Natural killer cell (primary cell): ENCODE data around the gene CCDC180. TPM values are rescaled to one million over a fixed set of nuclear protein-coding genes. Genes with fewer than 3 reads are reported as not detected.

Experiments used
- ATAC-seq, 3 donors: fragments of 150-1000 bp in 2 of 3; fragments of 200-7000 bp in 1 of 3; cut with Tn5 transposase; 1 replicate in 1 of 3; 2 replicates in 2 of 3; pipeline ENCODE4 v1.10.0; 2021; ENCODE audit warnings: mild to moderate bottlenecking in 2 of 3, moderate library complexity in 2 of 3
- DNase-seq, 2 donors: peaks; one replicate each; pipeline versions ENCODE4 v3.0.0 to v3.0.0-alpha.2; 2013 to 2021; ENCODE audit warnings: mixed read lengths in 1 of 2
- H3K27ac ChIP-seq: one replicate; pipeline ENCODE4 v1.5.1; 2013; ENCODE audit warnings: mild to moderate bottlenecking, low read length
- H3K27me3 ChIP-seq: one replicate; pipeline ENCODE4 v1.6.1; 2013; ENCODE audit warnings: low read length; ENCODE audit not compliant: control insufficient read depth, insufficient read depth
- H3K36me3 ChIP-seq: one replicate; pipeline ENCODE4 v1.6.1; 2013; ENCODE audit warnings: low read length; ENCODE audit not compliant: control insufficient read depth, insufficient read depth
- H3K4me1 ChIP-seq: one replicate; pipeline ENCODE4 v1.6.1; 2013; ENCODE audit warnings: low read length; ENCODE audit not compliant: control insufficient read depth, insufficient read depth
- H3K4me3 ChIP-seq: one replicate; pipeline ENCODE4 v1.5.1; 2013; ENCODE audit warnings: low read length
- H3K9me3 ChIP-seq: one replicate; pipeline ENCODE4 v1.6.1; 2013; ENCODE audit warnings: low read length; ENCODE audit not compliant: control insufficient read depth, insufficient read depth
- H3K27ac Mint-ChIP-seq, 2 donors: one replicate each; pipeline ENCODE4 v1.8.0; 2022; ENCODE audit warnings: mild to moderate bottlenecking in 2 of 2, mixed read lengths in 2 of 2, moderate library complexity in 1 of 2
- H3K27me3 Mint-ChIP-seq, 2 donors: one replicate each; pipeline ENCODE4 v1.8.0; 2022; ENCODE audit warnings: low read depth in 2 of 2, mixed read lengths in 2 of 2
- H3K36me3 Mint-ChIP-seq: one replicate; pipeline ENCODE4 v1.8.0; 2022; ENCODE audit warnings: mixed read lengths
- H3K4me1 Mint-ChIP-seq, 2 donors: one replicate each; pipeline ENCODE4 v1.8.0; 2022; ENCODE audit warnings: mixed read lengths in 2 of 2
- H3K4me3 Mint-ChIP-seq: one replicate; pipeline ENCODE4 v1.8.0; 2022; ENCODE audit warnings: mild to moderate bottlenecking, moderate library complexity, mixed read lengths
- H3K9me3 Mint-ChIP-seq, 2 donors: one replicate each; pipeline ENCODE4 v1.8.0; 2022; ENCODE audit warnings: mixed read lengths in 2 of 2
- whole genome bisulfite sequencing: methylation state at CpG from one replicate; pipeline ENCODE4 v1.1.7; 2013; ENCODE audit warnings: missing lambda C conversion rate; ENCODE audit not compliant: insufficient coverage; 5-methylcytosine and 5-hydroxymethylcytosine counted together
- intact Hi-C: fragments of 100-400 bp; cut with micrococcal nuclease; formaldehyde crosslinking; loops from one replicate; pipeline ENCODE4 v1.14.2; 2022
- total RNA-seq, 4 donors: library from RNA; stranded (reverse); fragments of 120-200 nt in 1 of 4; gene quantifications; one replicate each; pipeline versions ENCODE4 v1.2.3 to v1.2.4, GENCODE V29; 2013 to 2022
- TF ChIP-seq, protein P1 (sequence below): fragments of 200-600 bp; IDR thresholded peaks from one replicate; pipeline ENCODE4 v1.8.0; 2022; ENCODE audit warnings: antibody characterized with exemption

Gene CCDC180
- total RNA-seq, 3 donors from 2014 or later (not counting 1 experiment from before 2014, with no cell fraction given) = 11.9 to 17.8 (median 15.1) TPM

DNA sequence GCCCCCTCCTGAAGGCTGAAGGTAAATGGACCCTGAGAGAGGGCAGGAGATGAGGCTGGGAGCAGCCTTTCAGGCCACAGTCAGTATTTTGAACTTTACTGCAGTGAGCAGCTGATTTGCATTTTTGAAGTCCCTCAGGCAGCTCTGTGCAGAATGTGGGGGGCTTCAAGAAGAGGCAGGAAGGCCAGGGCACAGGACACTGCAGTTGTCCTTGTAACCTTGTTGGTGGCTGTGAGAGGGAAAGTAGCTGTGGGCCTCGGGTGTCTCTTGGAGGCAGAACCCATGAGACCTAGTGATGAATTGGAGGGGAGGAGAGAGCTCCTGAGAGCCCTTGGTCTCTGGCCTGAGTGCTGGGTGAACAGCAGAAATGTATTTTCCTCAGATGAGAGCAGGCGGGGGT, 2.6 kb downstream of the CCDC180 start:
- H3K27me3 Mint-ChIP-seq = peaks cover 5 to 8% of the 10 kb centered on the region in 2 donors
- no peak overlapping the region for H3K27ac ChIP-seq
- 92% methylated on average over 2 of the region's 2 CpGs for WGBS
- no peaks in the 10 kb centered on the region for H3K4me1 ChIP-seq
- H3K4me3 ChIP-seq = no peak overlapping the region
- H3K4me3 Mint-ChIP-seq = no peak overlapping the region
- no peaks in the 10 kb centered on the region for H3K27me3 ChIP-seq
- no peaks in the 10 kb centered on the region for H3K9me3 ChIP-seq
- H3K36me3 Mint-ChIP-seq = peaks cover 6% of the 10 kb centered on the region
- no peak for DNase-seq
- TF ChIP-seq, protein P1, sequence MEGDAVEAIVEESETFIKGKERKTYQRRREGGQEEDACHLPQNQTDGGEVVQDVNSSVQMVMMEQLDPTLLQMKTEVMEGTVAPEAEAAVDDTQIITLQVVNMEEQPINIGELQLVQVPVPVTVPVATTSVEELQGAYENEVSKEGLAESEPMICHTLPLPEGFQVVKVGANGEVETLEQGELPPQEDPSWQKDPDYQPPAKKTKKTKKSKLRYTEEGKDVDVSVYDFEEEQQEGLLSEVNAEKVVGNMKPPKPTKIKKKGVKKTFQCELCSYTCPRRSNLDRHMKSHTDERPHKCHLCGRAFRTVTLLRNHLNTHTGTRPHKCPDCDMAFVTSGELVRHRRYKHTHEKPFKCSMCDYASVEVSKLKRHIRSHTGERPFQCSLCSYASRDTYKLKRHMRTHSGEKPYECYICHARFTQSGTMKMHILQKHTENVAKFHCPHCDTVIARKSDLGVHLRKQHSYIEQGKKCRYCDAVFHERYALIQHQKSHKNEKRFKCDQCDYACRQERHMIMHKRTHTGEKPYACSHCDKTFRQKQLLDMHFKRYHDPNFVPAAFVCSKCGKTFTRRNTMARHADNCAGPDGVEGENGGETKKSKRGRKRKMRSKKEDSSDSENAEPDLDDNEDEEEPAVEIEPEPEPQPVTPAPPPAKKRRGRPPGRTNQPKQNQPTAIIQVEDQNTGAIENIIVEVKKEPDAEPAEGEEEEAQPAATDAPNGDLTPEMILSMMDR = no peak
- intact Hi-C loops = no loop called here
- no peaks in the 10 kb centered on the region for H3K9me3 Mint-ChIP-seq
- H3K27ac Mint-ChIP-seq = no peak overlapping the region
- H3K36me3 ChIP-seq = peaks cover 11% of the 10 kb centered on the region
- no peak for ATAC-seq
- no peaks in the 10 kb centered on the region for H3K4me1 Mint-ChIP-seq

DNA sequence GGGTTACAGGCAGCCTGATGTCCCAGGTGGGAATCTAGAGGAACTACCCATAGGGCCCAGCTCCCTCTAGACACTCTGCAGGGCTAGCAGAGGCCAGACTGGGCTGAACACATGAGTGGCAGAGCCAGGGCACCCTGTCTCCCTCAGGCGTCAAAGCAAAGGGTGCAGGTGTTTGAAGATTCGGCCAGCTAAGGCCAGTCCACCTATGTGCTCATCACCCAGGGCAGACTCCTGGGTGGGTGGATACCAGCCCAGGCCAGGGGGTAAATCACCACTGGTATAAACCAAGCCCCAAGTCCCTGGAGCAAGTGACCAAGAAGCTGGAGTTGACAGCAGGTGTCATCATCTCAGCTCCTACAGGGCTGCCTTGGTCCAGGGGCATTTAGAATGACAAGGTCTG, 3.4 kb downstream of the CCDC180 start:
- H3K4me3 ChIP-seq = no peak overlapping the region
- ATAC-seq (no peak), DNase-seq (no peak)
- TF ChIP-seq, protein P1 = no peak
- H3K27ac Mint-ChIP-seq = no peak overlapping the region
- H3K4me1 ChIP-seq = no peaks in the 10 kb centered on the region
- no peak overlapping the region for H3K27ac ChIP-seq
- no peaks in the 10 kb centered on the region for H3K27me3 ChIP-seq
- no peak overlapping the region for H3K4me3 Mint-ChIP-seq
- no peaks in the 10 kb centered on the region for H3K9me3 Mint-ChIP-seq
- intact Hi-C loops = no loop called here
- 93% methylated on average over 2 of the region's 2 CpGs for WGBS
- H3K36me3 ChIP-seq = peaks cover 18% of the 10 kb centered on the region
- H3K4me1 Mint-ChIP-seq = no peaks in the 10 kb centered on the region
- peaks cover 13% of the 10 kb centered on the region for H3K36me3 Mint-ChIP-seq
- no peaks in the 10 kb centered on the region for H3K9me3 ChIP-seq
- peaks cover 0 to 1% of the 10 kb centered on the region in 2 donors for H3K27me3 Mint-ChIP-seq

DNA sequence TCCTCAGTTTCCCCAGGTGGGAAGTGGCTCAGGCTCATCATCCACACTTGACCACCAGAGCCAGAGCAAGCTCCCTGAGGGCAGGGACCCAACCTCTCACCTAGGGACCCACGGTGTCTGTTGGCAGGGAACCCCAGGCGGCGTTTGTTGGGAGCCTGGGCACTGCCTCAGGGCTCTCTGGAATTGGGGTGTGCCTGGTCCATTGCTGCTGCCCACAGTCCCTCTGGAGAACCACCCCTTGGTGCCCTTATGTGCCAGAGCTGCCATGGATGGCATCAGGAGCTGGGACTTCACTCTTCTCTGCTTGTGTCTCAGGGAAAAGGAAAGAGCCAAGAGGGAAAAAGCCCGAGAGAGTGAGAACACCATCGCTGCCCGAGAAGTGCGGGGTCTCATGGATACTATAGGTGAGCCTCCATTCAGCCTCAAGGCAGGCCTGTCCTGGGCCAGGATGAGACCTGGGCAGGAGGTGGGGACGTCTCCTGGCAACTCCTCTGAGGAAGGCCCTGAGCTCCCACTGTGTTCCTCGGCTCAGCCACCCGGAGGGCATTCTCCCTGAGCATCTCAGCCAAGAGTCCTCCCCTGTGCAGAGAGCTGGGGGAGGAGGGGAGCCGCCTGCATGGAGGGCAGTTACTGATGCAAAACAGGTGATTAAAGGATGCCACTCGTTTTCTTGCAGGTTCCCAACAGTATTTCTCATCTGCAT, 4.5 kb downstream of the CCDC180 start:
- TF ChIP-seq, protein P1 = no peak
- no peak for DNase-seq
- peaks cover 21% of the 10 kb centered on the region for H3K36me3 ChIP-seq

DNA sequence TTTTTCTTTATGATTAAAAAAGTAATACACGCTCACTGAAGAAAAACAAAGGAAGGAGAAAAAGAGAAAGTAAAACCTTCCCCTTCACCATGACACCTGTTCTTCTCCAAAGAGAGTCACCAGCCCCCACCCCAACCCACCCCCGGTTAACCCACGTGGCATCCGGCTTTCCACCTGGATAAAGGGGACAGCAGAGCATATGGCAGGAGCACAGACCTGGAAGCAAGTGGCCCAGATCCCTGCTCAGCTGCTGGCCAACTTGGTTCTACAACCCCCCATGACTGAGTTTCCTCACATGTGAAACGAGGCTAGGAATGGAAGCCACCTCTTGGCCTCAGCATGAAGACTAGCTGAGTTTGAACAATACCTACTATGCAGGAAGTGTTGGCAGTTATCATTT, 5.1 kb downstream of the CCDC180 start:
- Mint-ChIP-seq H3K27ac (no peak overlapping the region), H3K4me3 (no peak overlapping the region), H3K27me3 (no peaks in the 10 kb centered on the region), H3K36me3 (peaks cover 17% of the 10 kb centered on the region), H3K9me3 (no peaks in the 10 kb centered on the region), H3K4me1 (no peaks in the 10 kb centered on the region)
- no peaks in the 10 kb centered on the region for H3K27me3 ChIP-seq
- TF ChIP-seq, protein P1 = no peak
- intact Hi-C loops = no loop called here
- WGBS = 92% methylated on average over 3 of the region's 5 CpGs
- H3K27ac ChIP-seq = no peak overlapping the region
- no peak for ATAC-seq
- H3K4me1 ChIP-seq = no peaks in the 10 kb centered on the region
- no peak for DNase-seq
- H3K36me3 ChIP-seq = peaks cover 26% of the 10 kb centered on the region
- no peak overlapping the region for H3K4me3 ChIP-seq
- no peaks in the 10 kb centered on the region for H3K9me3 ChIP-seq

More for the DNA sequence above, 4.5 kb downstream of the CCDC180 start:
- Mint-ChIP-seq H3K27me3 (no peaks in the 10 kb centered on the region), H3K27ac (no peak overlapping the region), H3K9me3 (no peaks in the 10 kb centered on the region), H3K36me3 (peaks cover 13% of the 10 kb centered on the region), H3K4me1 (no peaks in the 10 kb centered on the region), H3K4me3 (no peak overlapping the region)
- Histone ChIP-seq H3K4me3 (no peak overlapping the region), H3K9me3 (no peaks in the 10 kb centered on the region), H3K27ac (no peak overlapping the region), H3K27me3 (no peaks in the 10 kb centered on the region), H3K4me1 (no peaks in the 10 kb centered on the region)
- no peak for ATAC-seq
- WGBS = 92% methylated on average over 12 of the region's 12 CpGs
- intact Hi-C loops = no loop called here
